HG03469 (cell line): ENCODE data around the gene MTNR1B.

Experiments
- ATAC-seq: cut with Tn5 transposase; IDR thresholded peaks from one replicate; pipeline ENCODE4 v1.9.1; 2021; ENCODE audit warnings: mild to moderate bottlenecking, moderate library complexity, moderate number of reproducible peaks; ENCODE audit not compliant: unreplicated experiment

Gene MTNR1B

GRCh38 chr11:92977401-92977800 is 8.0 kb downstream of the MTNR1B start:
- no peak for ATAC-seq

GRCh38 chr11:92978271-92979111 is 9.0 kb downstream of the MTNR1B start:
- ATAC-seq: no peak

GRCh38 chr11:92979176-92979575 is 9.7 kb downstream of the MTNR1B start:
- ATAC-seq: no peak

- ATAC-seq: no peak
These were observed 10.9 kb downstream of the MTNR1B start for GRCh38 chr11:92980312-92980711.

GRCh38 chr11:92981508-92982043 is 12.1 kb downstream of the MTNR1B start:
- ATAC-seq: no peak

- ATAC-seq: no peak
These were observed 17.1 kb downstream of the MTNR1B start for GRCh38 chr11:92986585-92986984.

GRCh38 chr11:92993004-92993403 is 23.6 kb downstream of the MTNR1B start:
- no peak for ATAC-seq

- ATAC-seq: no peak
These were observed 31.3 kb downstream of the MTNR1B start for GRCh38 chr11:93000511-93001476.

- no peak for ATAC-seq
These were observed 32.4 kb downstream of the MTNR1B start for GRCh38 chr11:93001806-93002205.

- ATAC-seq: no peak
These were observed 32.9 kb downstream of the MTNR1B start for GRCh38 chr11:93002380-93002779.

- no peak for ATAC-seq
These were observed 35.8 kb downstream of the MTNR1B start for GRCh38 chr11:93005239-93005638.

- ATAC-seq: no peak
These were observed 44.2 kb downstream of the MTNR1B start for GRCh38 chr11:93013646-93014045.

- no peak for ATAC-seq
These were observed 47.1 kb downstream of the MTNR1B start for GRCh38 chr11:93016595-93016994.

GRCh38 chr11:93017821-93018690 is 48.6 kb downstream of the MTNR1B start:
- no peak for ATAC-seq

- no peak for ATAC-seq
These were observed 51.0 kb downstream of the MTNR1B start for GRCh38 chr11:93020248-93021046.

- no peak for ATAC-seq
These were observed 54.9 kb downstream of the MTNR1B start for GRCh38 chr11:93024369-93024768.

- no peak for ATAC-seq
These were observed 56.3 kb downstream of the MTNR1B start for GRCh38 chr11:93025558-93026255.

GRCh38 chr11:93028960-93029522 is 59.6 kb downstream of the MTNR1B start:
- ATAC-seq: no peak

GRCh38 chr11:93031386-93031785 is 61.9 kb downstream of the MTNR1B start:
- ATAC-seq: no peak
